Measurements from ENCODE around the gene OR2H2. TPM values are rescaled to one million over a fixed set of nuclear protein-coding genes. Genes with fewer than 3 reads are reported as not detected.

Gene OR2H2
- total RNA-seq, 1 donor: not detected

GRCh38 chr6:29602564-29603361 lies 17.8 kb downstream of the OR2H2 start:
- TF ChIP-seq CTCF (IDR thresholded peaks at IDR 0.05; ENCODE audit: insufficient read depth, low read length): no peak

GRCh38 chr6:29603456-29603855 lies 18.5 kb downstream of the OR2H2 start:
- no peak for DNase-seq (ENCODE audit: low read depth)
- TF ChIP-seq CTCF (IDR thresholded peaks at IDR 0.05; ENCODE audit: insufficient read depth, low read length): no peak
- H3K4me3 ChIP-seq (ENCODE audit: low read depth, low read length): no peak overlapping the region

More at GRCh38 chr6:29602564-29603361, 17.8 kb downstream of the OR2H2 start:
- no peak for DNase-seq (ENCODE audit: low read depth)
- H3K4me3 ChIP-seq (ENCODE audit: low read depth, low read length): no peak overlapping the region

GRCh38 chr6:29603930-29604329 lies 19.0 kb downstream of the OR2H2 start:
- no peak for DNase-seq (ENCODE audit: low read depth)
- no peak for TF ChIP-seq CTCF (IDR thresholded peaks at IDR 0.05; ENCODE audit: insufficient read depth, low read length)
- H3K4me3 ChIP-seq (ENCODE audit: low read depth, low read length): no peak overlapping the region

- no peak for TF ChIP-seq CTCF (IDR thresholded peaks at IDR 0.05; ENCODE audit: insufficient read depth, low read length)
- no peak overlapping the region for H3K4me3 ChIP-seq (ENCODE audit: low read depth, low read length)
- DNase-seq (ENCODE audit: low read depth): no peak
These were observed 23.2 kb downstream of the OR2H2 start for GRCh38 chr6:29608131-29608530.

GRCh38 chr6:29610540-29610939 lies 25.6 kb downstream of the OR2H2 start:
- H3K4me3 ChIP-seq (ENCODE audit: low read depth, low read length): no peak overlapping the region
- no peak for DNase-seq (ENCODE audit: low read depth)
- no peak for TF ChIP-seq CTCF (IDR thresholded peaks at IDR 0.05; ENCODE audit: insufficient read depth, low read length)

- DNase-seq (ENCODE audit: low read depth): no peak
- no peak overlapping the region for H3K4me3 ChIP-seq (ENCODE audit: low read depth, low read length)
- no peak for TF ChIP-seq CTCF (IDR thresholded peaks at IDR 0.05; ENCODE audit: insufficient read depth, low read length)
These were observed 26.5 kb downstream of the OR2H2 start for GRCh38 chr6:29611426-29611825.
